Measurements from ENCODE around the gene PAN2. TPM values are rescaled to one million over a fixed set of nuclear protein-coding genes. Genes with fewer than 3 reads are reported as not detected.

The PAN2 gene
- total and polyA plus RNA-seq, 10 of the 15 experiments (the other 5 are each of a cell fraction or from before 2014, with no cell fraction given), result 14.4 to 61.8 (median 34.9) TPM

- no peak for TF ChIP-seq NKRF (conservative IDR thresholded peaks at IDR 0.05)
- TF ChIP-seq POLR2AphosphoS5 (IDR thresholded peaks at IDR 0.05; ENCODE audit: low read length), result no peak
- no peak for TF ChIP-seq USF2 (IDR thresholded peaks at IDR 0.05; ENCODE audit: borderline replicate concordance, low read depth, low read length)
- no peak for TF ChIP-seq CUX1 (IDR thresholded peaks at IDR 0.05; ENCODE audit: insufficient replicate concordance, low read depth, low read length)
- TF ChIP-seq PML (IDR thresholded peaks at IDR 0.05; ENCODE audit: low read length), result no peak
- TF ChIP-seq ZNF217 (IDR thresholded peaks at IDR 0.05), result no peak
- TF ChIP-seq KLF5 (IDR thresholded peaks at IDR 0.05; ENCODE audit: partially characterized antibody), result no peak
- no peak for TF ChIP-seq YBX1 (IDR thresholded peaks at IDR 0.05)
- TF ChIP-seq HCFC1 (IDR thresholded peaks at IDR 0.05; ENCODE audit: low read length), result no peak
Observed at GRCh38 chr12:56373515-56373914, 39.7 kb upstream of the PAN2 start (continued).
